ACHN (cell line): ENCODE measurements around the gene BYSL.
"Not testable (repeated sequence)": the region's sequence is repeated elsewhere in the genome, so short reads cannot be mapped to it uniquely, and the experiment has no call there.

Experiments used
- DNase-seq: peaks from one replicate; pipeline ENCODE4 v3.0.0-alpha.2; 2015
- in situ Hi-C: cut with HindIII; loops from 2 replicates; pipeline ENCODE4 v1.10.0; 2017; ENCODE audit warnings: low sequenced_read_pairs, low pct_ligation_motif_present, low pct_unique_long_range_greater_than_20kb

The BYSL gene

DNA sequence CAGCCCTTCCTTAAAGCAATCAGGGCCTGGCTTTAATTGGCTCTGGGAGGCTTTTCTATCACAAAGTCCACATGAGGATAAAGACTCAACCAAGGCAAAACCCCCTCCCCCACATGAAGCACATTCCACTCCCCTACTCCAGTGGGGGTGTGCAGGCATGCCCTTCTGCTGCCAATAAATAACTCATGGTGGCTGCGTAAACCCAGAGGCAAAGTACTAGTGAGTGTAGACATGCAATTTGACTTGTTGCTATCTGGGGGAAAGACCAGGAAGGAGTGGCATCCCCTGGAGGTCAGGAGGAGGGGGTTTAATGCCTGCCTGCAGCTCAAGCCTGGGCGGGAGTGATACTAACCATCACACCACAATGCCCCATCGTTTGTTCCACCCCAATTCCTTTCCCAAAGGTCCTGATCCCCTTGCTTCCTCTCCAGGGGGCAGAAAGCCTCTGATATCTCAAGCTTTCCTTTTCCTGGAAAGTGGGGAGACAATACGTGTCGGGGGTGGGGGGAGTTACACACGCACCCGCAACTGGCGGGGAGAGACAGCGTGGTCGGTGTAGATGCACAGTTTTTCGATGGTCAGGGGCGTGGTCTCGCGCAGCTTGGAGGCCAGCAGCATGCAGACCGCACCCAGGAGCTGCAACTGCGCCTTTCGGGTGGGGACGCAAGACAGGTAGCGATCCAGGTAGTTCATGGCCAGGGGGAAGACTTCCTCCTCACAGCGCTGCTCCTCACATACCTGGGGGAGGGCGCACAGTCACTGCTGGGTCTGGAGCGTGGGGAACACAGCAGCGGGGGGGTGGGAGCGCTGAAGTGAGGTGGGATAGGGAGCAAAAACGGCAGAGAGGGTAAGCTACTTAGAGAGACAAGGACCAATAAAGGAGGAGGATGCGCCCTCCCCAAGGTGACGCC, 18.8 kb downstream of the BYSL start:
- in situ Hi-C loops, result no loop called here
- DNase-seq, result no peak

DNA sequence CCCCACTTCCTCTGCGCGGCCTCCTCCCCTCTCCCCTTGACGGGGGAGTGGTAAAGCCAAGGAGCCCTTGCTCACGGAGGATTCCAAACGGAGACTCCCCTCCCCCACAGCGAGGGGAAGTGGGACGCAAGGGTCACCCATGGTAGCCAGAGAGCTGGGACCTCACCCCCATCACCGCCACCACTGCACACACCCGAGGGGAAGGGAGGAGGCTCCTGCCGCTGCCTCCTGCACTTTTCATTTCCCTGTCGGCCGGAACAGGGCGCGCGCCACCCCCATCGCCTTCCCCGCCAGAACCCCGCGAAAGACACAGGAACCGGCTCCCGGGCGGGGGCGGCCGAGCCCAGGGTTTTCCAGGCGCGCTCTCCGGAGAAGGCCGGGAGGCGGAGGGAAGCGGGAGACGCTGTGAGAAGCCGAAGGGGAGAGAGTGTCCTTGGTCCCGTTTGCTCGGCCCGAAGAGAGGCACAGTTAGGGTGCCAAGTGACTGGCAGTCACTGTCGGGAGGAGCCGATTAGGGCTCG, 19.5 kb downstream of the BYSL start:
- DNase-seq, result peak; percentile 39
- in situ Hi-C loops, result no loop called here

DNA sequence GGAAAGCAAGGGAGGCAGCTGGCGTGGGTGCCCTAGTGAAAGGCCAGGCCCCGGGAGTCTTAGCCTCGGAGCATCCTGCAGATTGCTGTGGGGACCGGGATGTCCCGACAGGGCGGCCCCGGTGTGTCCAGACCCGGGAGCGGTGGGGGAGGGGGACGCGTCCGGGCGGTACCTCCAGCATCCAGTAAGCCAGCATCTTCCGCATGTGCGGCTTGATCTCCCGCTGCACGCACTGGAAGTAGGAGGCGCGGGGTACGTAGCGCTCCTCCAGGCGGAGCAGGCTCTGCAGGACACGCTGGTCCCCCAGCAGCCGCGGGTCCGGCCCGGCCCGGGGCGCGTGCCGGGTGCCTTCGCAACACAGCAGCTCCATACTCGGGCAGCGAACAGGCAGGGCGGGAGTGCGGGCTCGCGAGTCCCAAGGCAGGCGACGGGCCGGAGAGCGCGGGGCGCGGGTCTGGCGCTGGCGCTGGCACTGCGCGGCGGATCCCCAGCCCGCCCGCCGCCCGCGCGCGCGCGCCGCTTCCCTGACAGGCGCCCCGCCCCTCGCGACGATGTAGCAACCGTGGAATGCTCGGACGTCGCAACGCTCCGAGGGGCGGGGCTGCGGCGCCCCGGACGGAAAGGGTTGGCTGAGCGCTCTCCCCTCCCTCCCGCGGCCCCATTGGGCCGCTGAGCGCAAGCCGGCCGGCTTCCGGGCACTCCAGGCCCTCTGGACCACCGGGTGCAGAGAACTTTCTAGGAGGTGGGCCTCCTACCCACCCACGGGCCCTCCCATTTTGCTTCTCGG, 20.2 kb downstream of the BYSL start, which contains the start of gene CCND3:
TSS of gene CCND3 (minus strand) at position 529 of the 787 bp plus-strand sequence. CDS start at position 370, 159 bp downstream.
- in situ Hi-C loops, result no loop called here
- peak; percentile 93 for DNase-seq

DNA sequence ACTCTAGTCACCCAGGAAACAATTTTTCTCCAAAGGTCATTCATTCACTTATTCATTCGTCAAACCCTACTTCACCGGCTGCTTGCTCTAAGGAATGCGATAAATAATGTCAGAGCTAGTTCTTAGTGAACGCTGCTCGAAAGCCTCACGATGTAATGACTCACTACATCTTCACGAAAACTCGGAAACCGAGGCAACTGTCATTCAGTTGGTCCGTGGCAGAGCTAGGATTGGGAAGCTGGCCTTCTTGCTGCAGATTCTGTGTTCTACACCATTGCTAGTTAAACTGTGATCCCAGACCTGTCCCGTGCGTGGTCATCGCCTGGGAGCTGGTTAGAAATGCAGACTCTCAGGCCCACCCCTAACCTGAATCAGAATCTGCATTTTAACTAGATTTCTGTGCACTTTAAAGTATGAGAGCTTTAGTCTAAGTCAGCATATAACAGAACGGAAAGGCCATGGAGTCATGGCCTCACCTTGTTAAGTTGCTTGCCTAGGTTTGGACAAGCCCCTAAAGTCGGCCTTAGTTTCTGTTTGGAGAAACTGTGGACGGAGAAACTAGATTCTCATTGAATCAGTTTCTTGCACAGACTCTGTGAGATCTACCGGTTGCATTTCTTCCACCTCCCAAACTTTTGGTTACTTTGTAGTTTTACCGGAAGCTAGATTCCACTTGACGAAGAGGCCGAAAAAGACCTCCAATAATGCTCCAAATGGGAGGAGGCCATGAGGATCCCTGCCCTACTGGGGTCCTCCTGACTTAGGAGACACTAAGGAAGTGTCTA, 21.0 kb downstream of the BYSL start:
- peak; percentile 26 for DNase-seq
- in situ Hi-C loops, result no loop called here

- in situ Hi-C loops, DNase-seq: not testable (repeated sequence)
Observed at GRCh38 chr6:41942882-41943281, 21.6 kb downstream of the BYSL start.

DNA sequence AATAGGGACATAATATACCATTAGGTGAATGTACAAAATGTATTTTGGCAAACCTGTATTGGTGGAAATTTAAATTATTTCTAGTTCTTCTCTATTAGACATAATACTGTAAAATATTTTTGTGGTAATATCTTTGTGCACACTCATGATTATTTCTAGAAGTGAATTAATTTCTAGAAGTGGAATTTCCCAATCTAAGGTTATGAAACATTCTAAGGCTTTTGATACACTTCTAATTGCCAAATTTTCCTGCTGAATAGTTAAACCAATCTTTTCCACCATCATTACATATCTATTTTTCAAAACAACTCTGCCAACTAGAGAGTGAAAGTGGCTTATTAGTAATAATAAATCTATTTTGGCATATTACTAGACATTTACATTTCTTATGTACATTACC, 22.2 kb downstream of the BYSL start:
- in situ Hi-C loops, result no loop called here
- DNase-seq, result no peak

GRCh38 chr6:41947581-41948220, 26.4 kb downstream of the BYSL start:
- no peak for DNase-seq
- in situ Hi-C loops, result no loop called here

DNA sequence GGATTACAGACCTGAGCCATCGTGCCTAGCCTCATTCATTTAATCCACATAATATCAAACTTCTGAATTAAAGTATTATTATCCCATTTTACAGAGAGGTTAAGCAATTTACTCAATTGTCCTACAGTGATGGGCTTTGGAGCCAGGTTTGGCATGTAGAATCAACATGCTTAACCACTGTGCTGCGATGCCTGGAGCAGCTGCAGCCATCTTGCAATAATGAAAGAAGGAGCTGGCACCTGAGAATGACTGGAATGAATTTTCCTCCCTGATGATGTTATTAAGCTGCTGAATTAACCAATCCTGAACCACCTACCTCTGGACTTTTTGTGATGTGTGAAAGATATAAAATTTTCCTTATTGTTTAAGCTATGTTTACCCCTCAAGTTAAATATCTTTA, 33.4 kb downstream of the BYSL start:
- in situ Hi-C loops, result no loop called here
- DNase-seq, result no peak

DNA sequence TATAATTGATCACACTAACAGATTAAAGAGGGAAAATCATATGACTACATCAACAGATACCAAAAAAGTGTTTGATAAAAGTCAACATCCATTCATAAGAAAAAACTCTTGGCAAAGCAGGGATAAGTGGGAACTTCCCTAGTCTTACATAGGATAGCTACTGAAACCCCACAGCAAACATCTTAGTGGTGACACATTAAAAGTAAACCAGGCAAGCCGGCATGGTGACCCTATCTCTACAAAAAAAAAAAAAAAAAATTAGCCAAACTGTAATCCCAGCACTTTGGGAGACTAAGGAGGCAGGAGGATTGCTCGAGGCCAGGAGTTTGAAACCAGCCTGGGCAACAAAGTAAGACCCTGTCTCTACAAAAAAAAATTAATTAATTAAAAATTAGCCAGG, 34.1 kb downstream of the BYSL start:
- no peak for DNase-seq

DNA sequence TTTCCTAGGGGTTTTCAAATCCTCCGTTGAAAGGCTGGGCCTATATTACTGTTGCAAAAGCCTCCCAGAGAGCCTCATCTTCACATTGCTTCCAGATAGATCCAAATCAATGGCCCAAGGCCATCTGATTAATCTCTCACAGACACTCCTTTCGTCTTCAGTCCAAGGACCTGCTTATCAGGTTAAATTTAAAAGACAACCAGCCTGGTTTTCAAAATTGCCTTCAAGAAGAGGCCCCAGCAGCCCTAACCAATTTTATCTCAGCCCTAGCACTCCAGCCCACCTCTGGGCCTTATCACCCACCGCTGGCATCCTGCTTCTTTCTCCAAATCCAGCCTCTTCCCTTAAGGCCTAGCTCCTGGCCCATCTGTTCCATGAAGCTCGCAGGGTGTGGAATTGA, 35.8 kb downstream of the BYSL start:
- DNase-seq, result no peak
- in situ Hi-C loops, result no loop called here

More for the DNA sequence above, 34.1 kb downstream of the BYSL start:
- in situ Hi-C loops, result no loop called here

DNA sequence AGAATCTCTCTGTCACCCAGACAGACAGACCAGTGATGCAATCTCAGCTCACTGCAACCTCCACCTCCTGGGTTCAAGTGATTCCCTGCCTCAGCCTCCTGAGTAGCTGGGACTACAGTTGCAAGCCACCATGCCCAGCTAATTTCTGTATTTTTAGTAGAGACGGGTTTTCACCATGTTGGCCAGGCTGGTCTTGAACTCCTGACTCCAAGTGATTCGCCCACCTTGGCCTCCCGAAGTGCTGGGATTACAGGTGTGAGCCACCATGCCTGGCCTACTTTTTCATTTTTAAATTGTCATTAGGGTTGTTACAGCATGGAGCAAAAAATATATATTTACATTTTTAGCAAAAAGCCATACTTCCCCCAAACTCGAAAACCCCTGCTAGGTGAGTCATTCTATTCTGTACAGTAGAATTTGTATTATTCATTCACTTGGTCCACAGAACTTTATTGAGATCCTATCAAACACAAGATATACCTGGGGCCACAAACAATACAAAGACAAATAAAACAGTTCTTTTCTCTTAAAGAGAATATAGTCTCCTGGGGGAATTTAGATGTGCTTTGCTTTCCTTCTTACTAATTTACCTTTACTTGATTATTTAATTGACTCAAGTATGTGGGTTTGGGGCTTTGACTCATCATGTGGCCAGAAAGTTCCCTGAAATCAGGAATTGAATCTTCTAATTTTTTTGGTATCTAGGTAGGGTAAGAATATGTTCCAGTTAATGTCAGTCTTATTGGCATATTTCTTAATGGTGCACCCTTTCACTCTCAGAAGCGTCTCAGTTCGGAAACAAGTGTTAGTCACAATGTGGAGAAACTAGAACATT, 36.9 kb downstream of the BYSL start:
- no peak for DNase-seq
- in situ Hi-C loops, result no loop called here

DNA sequence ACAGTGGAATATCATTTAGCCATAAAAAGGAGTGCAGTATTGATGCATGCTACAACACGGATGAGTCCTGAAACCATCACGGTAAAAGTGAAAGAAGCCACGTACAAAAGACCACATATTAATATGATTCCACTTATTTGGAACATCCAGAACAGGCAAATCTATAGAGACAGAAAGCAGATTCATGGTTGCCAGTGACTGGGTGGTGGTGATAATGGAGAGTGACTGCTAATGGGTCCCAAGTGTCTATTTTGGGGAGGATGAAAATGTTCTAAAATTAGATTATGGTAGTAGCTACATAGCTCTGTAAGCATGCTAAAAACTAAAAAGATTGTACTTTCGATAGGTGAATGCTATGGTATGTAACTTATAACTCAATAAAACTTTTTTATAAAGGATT, 38.7 kb downstream of the BYSL start:
- DNase-seq, result no peak
- in situ Hi-C loops, result no loop called here

DNA sequence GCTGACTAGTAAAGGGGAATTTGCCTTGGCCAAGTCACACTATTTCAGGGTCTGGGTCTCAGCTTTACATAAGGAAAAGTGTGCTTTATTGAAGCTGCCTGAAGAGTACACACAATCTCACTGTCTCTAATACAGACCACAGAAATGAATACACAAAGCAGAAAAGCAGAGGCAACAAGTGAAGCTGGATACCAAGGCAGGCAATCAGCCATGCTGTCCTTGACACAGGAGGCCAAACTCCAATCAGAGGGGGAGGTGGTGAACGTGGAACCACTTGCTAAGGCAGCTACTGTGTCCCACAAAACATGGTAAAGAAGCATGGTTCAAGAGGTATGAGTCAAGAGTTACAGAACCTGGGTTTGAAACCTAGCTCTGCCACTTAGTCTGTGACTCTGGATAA, 42.1 kb downstream of the BYSL start:
- DNase-seq, result no peak
- in situ Hi-C loops, result no loop called here

DNA sequence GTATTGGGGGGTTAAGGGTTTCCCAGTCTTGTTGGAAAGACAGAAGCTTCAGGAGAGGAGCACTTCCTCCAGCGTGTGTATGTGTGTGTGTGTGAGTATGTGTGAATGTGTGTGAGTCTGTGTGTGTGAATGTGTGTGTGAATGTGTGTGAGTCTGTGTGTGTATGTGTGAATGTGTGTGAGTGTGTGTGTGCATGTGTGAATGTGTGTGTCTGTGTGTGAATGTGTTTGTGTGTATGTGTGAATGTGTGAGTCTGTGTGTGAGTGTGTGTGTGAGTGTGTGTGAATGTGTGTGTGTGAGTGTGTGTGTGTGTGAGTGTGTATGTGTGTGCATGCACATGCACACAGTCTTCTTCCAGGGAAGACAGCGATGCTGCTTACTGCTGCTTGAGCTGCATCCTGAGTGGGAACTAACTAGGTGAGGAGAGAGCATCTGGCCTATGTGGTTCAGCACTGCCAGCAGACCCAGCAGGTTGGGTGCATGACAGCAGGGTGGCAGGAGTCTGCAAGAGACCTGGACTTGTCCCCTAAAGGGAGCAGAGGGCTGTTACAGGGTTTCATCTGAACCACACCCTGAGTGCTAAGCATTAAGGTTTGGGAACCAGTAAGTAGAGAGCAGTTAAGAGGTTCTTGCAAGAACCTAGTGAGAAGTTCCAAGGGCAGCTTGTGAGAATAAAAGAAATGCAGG, 43.0 kb downstream of the BYSL start:
- in situ Hi-C loops, result no loop called here

DNA sequence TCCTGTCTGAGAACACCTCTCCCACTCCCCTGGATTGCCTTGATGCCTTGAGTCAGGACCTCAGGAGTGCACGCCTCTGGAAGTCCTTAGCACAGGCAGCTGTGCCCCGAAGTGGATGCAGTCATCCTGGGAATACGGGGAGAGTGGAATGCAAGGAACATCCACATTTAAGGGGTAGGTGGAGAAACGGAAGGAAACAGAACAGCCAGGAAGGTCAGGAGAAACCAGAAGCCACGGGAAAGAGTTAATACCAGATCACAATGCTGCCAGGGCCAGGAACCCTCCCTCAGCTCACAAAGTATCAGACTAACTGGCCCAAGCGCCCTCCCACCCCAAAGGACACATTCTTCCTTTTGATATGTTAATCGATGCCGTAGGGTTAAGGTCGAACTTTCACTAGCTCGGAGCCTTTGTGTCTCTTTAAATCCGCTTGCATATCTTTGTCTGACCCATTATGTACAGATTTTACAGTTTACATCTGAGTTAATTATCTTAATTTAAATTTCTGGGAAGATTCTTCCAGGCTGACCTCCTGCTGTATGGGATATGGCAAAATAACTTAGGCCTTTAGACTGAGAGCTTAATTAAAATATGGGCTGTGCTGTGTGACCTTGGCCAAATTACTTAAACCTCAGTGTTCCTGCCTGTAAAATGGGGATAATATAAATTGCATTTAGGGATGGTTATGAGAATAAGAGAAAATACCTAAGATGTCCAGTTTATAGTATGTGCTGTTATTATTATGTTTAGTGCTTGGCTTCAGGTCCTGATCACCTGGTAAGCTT, 44.3 kb downstream of the BYSL start:
- in situ Hi-C loops, result no loop called here
- DNase-seq, result no peak

More for the DNA sequence above, 43.0 kb downstream of the BYSL start:
- no peak for DNase-seq

GRCh38 chr6:41966214-41966920, 45.1 kb downstream of the BYSL start:
- in situ Hi-C loops, result no loop called here
- DNase-seq, result peak; percentile 17
